CMK (cell line): ENCODE results near the gene PLA2G15.

ENCODE experiments used
- DNase-seq: peaks from one replicate; pipeline ENCODE4 v3.0.0-alpha.2; 2010; ENCODE audit warnings: low read depth

The PLA2G15 gene

GRCh38 chr16:68298907-68299561 lies 53.9 kb downstream of the PLA2G15 start:
- DNase-seq = no peak

GRCh38 chr16:68299571-68300453 lies 54.6 kb downstream of the PLA2G15 start:
- no peak for DNase-seq

- no peak for DNase-seq
These were observed 55.7 kb downstream of the PLA2G15 start for GRCh38 chr16:68300734-68301459.

GRCh38 chr16:68306633-68307032 lies 61.5 kb downstream of the PLA2G15 start:
- no peak for DNase-seq

GRCh38 chr16:68309799-68310198 lies 64.6 kb downstream of the PLA2G15 start:
- no peak for DNase-seq

GRCh38 chr16:68310437-68310773 lies 65.2 kb downstream of the PLA2G15 start:
- DNase-seq = no peak
